Measurements from ENCODE around the gene UBAP1. TPM values are rescaled to one million over a fixed set of nuclear protein-coding genes. Genes with fewer than 3 reads are reported as not detected.

Gene UBAP1
- total RNA-seq, 1 experiment from 2014 or later = 30.8 TPM

GRCh38 chr9:34271265-34272006 lies 92.6 kb downstream of the UBAP1 start:
- TF ChIP-seq ZFX (IDR thresholded peaks at IDR 0.05) (no peak), TCF7L2 (IDR thresholded peaks at IDR 0.05; ENCODE audit: borderline replicate concordance, extremely low read depth, insufficient read depth, insufficient read length) (no peak), FOSL1 (IDR thresholded peaks at IDR 0.05; ENCODE audit: low read depth) (no peak), CBX3 (IDR thresholded peaks at IDR 0.05; ENCODE audit: low read depth) (no peak), REST (IDR thresholded peaks at IDR 0.05; ENCODE audit: low read depth) (no peak), ZBTB33 (IDR thresholded peaks at IDR 0.05; ENCODE audit: extremely low read depth, insufficient replicate concordance, low read length) (no peak)
- TF ChIP-seq, protein P1, sequence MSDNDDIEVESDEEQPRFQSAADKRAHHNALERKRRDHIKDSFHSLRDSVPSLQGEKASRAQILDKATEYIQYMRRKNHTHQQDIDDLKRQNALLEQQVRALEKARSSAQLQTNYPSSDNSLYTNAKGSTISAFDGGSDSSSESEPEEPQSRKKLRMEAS (IDR thresholded peaks at IDR 0.05) = no peak
- DNase-seq (ENCODE audit: low read depth, low spot score) (no peak), ATAC-seq (no peak)
- no peaks in the 10 kb centered on the region for H3K9me3 ChIP-seq (ENCODE audit: control insufficient read depth in 1 of 2, insufficient read depth in 1 of 2, low read depth in 1 of 2, low read length in 2 of 2)
- no peaks in the 10 kb centered on the region for H3K36me3 ChIP-seq (ENCODE audit: control insufficient read depth in 1 of 2, insufficient read depth in 2 of 2, low read length in 2 of 2)
- no peaks in the 10 kb centered on the region for H3K9me2 ChIP-seq (ENCODE audit: insufficient read depth)
- no TSS peak for BruUV-seq (replicated peaks)
- H3K27me3 ChIP-seq (ENCODE audit: insufficient read depth, low read length) = no peaks in the 10 kb centered on the region
- ChIA-PET CTCF (no interaction called here), RAD21 (ENCODE audit: low non-redundant PET in 1 of 2, low total read pairs in 2 of 2, uncharacterized antibody in 2 of 2, unreplicated experiment in 2 of 2) (no interaction called here), POLR2A (no interaction called here)
- no peaks in the 10 kb centered on the region for H4K20me1 ChIP-seq (ENCODE audit: insufficient read depth)
- no peak overlapping the region for H3K4me2 ChIP-seq (ENCODE audit: low read length)
- intact Hi-C loops (cut with micrococcal nuclease) = no loop called here
- no peak overlapping the region for H3K4me3 ChIP-seq (replicated peaks in 1 of 2; ENCODE audit: low read depth in 1 of 2, low read length in 2 of 2)
- no peak overlapping the region for H2AFZ ChIP-seq (ENCODE audit: low read depth, low read length, poor library complexity, severe bottlenecking)
- no peak overlapping the region for H3K9ac ChIP-seq (ENCODE audit: low read length)
- H3K27ac ChIP-seq (ENCODE audit: low read depth, low read length) = no peak overlapping the region
- H3K79me2 ChIP-seq (ENCODE audit: insufficient read depth, low read length) = no peaks in the 10 kb centered on the region
- H3K4me1 ChIP-seq (ENCODE audit: control insufficient read depth in 1 of 2, insufficient read depth in 2 of 2, low read length in 2 of 2) = no peaks in the 10 kb centered on the region

All from HCT116 (cell line).